GM23338 (cell line): ENCODE measurements around the gene ANGPTL2. TPM values are rescaled to one million over a fixed set of nuclear protein-coding genes. Genes with fewer than 3 reads are reported as not detected.

Source experiments
- ATAC-seq: fragments of 200-7000 bp; cut with Tn5 transposase; 3 replicates; pipeline ENCODE4 v1.9.1; 2020
- DNase-seq: peaks from one replicate; pipeline ENCODE4 v3.0.0-alpha.2; 2015; ENCODE audit warnings: low spot score
- H2AFZ ChIP-seq: fragments of 200-600 bp; sonication (generic); 2 replicates; pipeline ENCODE4 v1.8.0; 2016; ENCODE audit warnings: antibody characterized with exemption, mild to moderate bottlenecking, moderate library complexity
- H3F3A ChIP-seq: fragments of 200-600 bp; sonication (generic); replicated peaks from 2 replicates; pipeline ENCODE4 v1.8.0; 2017; ENCODE audit warnings: antibody characterized with exemption, mixed run types, low read depth
- H3K27ac ChIP-seq: fragments of 200-600 bp; sonication (generic); 2 replicates; pipeline ENCODE4 v1.6.1; 2016; ENCODE audit warnings: low read depth
- H3K27me3 ChIP-seq: fragments of 200-600 bp; sonication (generic); 2 replicates; pipeline ENCODE4 v1.8.0; 2016; ENCODE audit warnings: mild to moderate bottlenecking, mixed run types, moderate library complexity; ENCODE audit not compliant: insufficient read depth
- H3K36me3 ChIP-seq: fragments of 200-600 bp; sonication (generic); 2 replicates; pipeline ENCODE4 v1.8.0; 2016; ENCODE audit warnings: mild to moderate bottlenecking; ENCODE audit not compliant: insufficient read depth
- H3K4me1 ChIP-seq: fragments of 200-600 bp; sonication (generic); 2 replicates; pipeline ENCODE4 v1.8.0; 2016; ENCODE audit warnings: mild to moderate bottlenecking, moderate library complexity; ENCODE audit not compliant: insufficient read depth
- H3K4me2 ChIP-seq: fragments of 200-600 bp; sonication (generic); 2 replicates; pipeline ENCODE4 v1.7.1; 2017; ENCODE audit warnings: mixed run types
- H3K4me3 ChIP-seq: fragments of 200-600 bp; sonication (generic); 2 replicates; pipeline ENCODE4 v1.6.1; 2016; ENCODE audit warnings: mixed run types
- H3K79me2 ChIP-seq: fragments of 200-600 bp; sonication (generic); replicated peaks from 2 replicates; pipeline ENCODE4 v1.8.0; 2017; ENCODE audit warnings: mild to moderate bottlenecking; ENCODE audit not compliant: insufficient read depth
- H3K9me2 ChIP-seq: fragments of 200-600 bp; sonication (generic); 2 replicates; pipeline ENCODE4 v1.8.0; 2017; ENCODE audit not compliant: insufficient read depth
- H4K20me1 ChIP-seq: fragments of 200-600 bp; sonication (generic); replicated peaks from 2 replicates; pipeline ENCODE4 v1.8.0; 2017; ENCODE audit warnings: mild to moderate bottlenecking; ENCODE audit not compliant: insufficient read depth
- H3K27ac Mint-ChIP-seq: 2 replicates; pipeline ENCODE4 v1.8.0; 2020; ENCODE audit warnings: inconsistent platforms, mild to moderate bottlenecking, moderate library complexity, mixed read lengths
- H3K27me3 Mint-ChIP-seq: 3 replicates; pipeline ENCODE4 v1.8.0; 2022; ENCODE audit warnings: low read depth, mild to moderate bottlenecking, moderate library complexity, mixed read lengths, inconsistent platforms; ENCODE audit not compliant: insufficient read depth, poor library complexity
- H3K36me3 Mint-ChIP-seq: 3 replicates; pipeline ENCODE4 v1.8.0; 2021; ENCODE audit warnings: low read depth, mild to moderate bottlenecking, inconsistent platforms, moderate library complexity, mixed read lengths
- H3K4me1 Mint-ChIP-seq: 3 replicates; pipeline ENCODE4 v1.8.0; 2020; ENCODE audit warnings: mild to moderate bottlenecking, inconsistent platforms, mixed read lengths
- H3K4me3 Mint-ChIP-seq: 3 replicates; pipeline ENCODE4 v1.8.0; 2021; ENCODE audit warnings: moderate library complexity, mild to moderate bottlenecking, inconsistent platforms, mixed read lengths
- H3K9me3 Mint-ChIP-seq: 3 replicates; pipeline ENCODE4 v1.8.0; 2020; ENCODE audit warnings: moderate library complexity, mild to moderate bottlenecking, inconsistent platforms, mixed read lengths
- ETS1 ChIP-seq: IDR thresholded peaks from 2 replicates; pipeline ENCODE4 v1.6.1; 2016; ENCODE audit warnings: antibody characterized with exemption
- EZH2 ChIP-seq: fragments of 200-600 bp; sonication (generic); IDR thresholded peaks from one replicate; pipeline ENCODE4 v1.8.0; 2017; ENCODE audit warnings: antibody characterized with exemption, mild to moderate bottlenecking, low read depth; ENCODE audit not compliant: unreplicated experiment
- EZH2phosphoT487 ChIP-seq: fragments of 200-600 bp; sonication (generic); IDR thresholded peaks from one replicate; pipeline ENCODE4 v1.8.1; 2018; ENCODE audit warnings: antibody characterized with exemption; ENCODE audit not compliant: unreplicated experiment
- JUNB ChIP-seq: IDR thresholded peaks from one replicate; pipeline ENCODE4 v1.6.1; 2016; ENCODE audit warnings: antibody characterized with exemption; ENCODE audit not compliant: unreplicated experiment
- NANOG ChIP-seq: IDR thresholded peaks from 2 replicates; pipeline ENCODE4 v1.6.1; 2016; ENCODE audit warnings: antibody characterized with exemption, borderline replicate concordance
- POLR2AphosphoS5 ChIP-seq: IDR thresholded peaks from 2 replicates; pipeline ENCODE4 v1.6.1; 2016; ENCODE audit warnings: antibody characterized with exemption, low read depth
- ZNF114 ChIP-seq: fragments of 250-450 bp; sonication (Bioruptor Pico); IDR thresholded peaks from 2 replicates; pipeline ENCODE4 v1.5.0; 2020; ENCODE audit warnings: mild to moderate bottlenecking, moderate library complexity
- ZNF462 ChIP-seq: fragments of 250-450 bp; sonication (Bioruptor Pico); IDR thresholded peaks from 2 replicates; pipeline ENCODE4 v1.5.0; 2020; ENCODE audit warnings: mild to moderate bottlenecking, moderate library complexity
- polyA plus RNA-seq: library from polyadenylated mRNA; unstranded; fragments of >200 nt; fragmentation: Nextera tagmentation; extraction: Ambion mirVana; gene quantifications from 2 replicates; pipeline ENCODE4 v1.2.1, GENCODE V29; 2016
- total RNA-seq: library from RNA; depleted of rRNA; stranded (reverse); fragments of >200 nt; shearing (Covaris generic); gene quantifications from 2 replicates; pipeline ENCODE4 v1.2.3, GENCODE V29; 2014

ANGPTL2 gene
- total and polyA plus RNA-seq, 2 experiments from 2014 or later: 2.9 to 5.2 TPM

GRCh38 chr9:127170103-127170502, 47.7 kb upstream of the ANGPTL2 start (continued):
- TF ChIP-seq ZNF114 (no peak), ETS1 (no peak), NANOG (no peak), EZH2 (no peak), EZH2phosphoT487 (no peak)

GRCh38 chr9:127169575-127169883, 47.1 kb upstream of the ANGPTL2 start:
- Histone ChIP-seq H3K27me3 (no peaks in the 10 kb centered on the region), H3K79me2 (no peaks in the 10 kb centered on the region), H3K27ac (no peak overlapping the region), H3K4me2 (no peak overlapping the region), H3K9me2 (0 out of 2 replicates have a peak, but pooled peaks cover 6% of the 10 kb centered on the region), H2AFZ (no peak overlapping the region), H4K20me1 (no peaks in the 10 kb centered on the region; the same call in 1 of the 2 replicates), H3K36me3 (no peaks in the 10 kb centered on the region), H3F3A (no peaks in the 10 kb centered on the region), H3K4me3 (no peak overlapping the region), H3K4me1 (no peaks in the 10 kb centered on the region)
- DNase-seq: no peak
- ATAC-seq: no peak
- Mint-ChIP-seq H3K9me3 (no peaks in the 10 kb centered on the region), H3K4me1 (peaks cover 15% of the 10 kb centered on the region), H3K36me3 (no peaks in the 10 kb centered on the region; the same call in 2 of the 3 replicates), H3K27ac (no peak overlapping the region), H3K4me3 (no peak overlapping the region), H3K27me3 (peaks cover 4% of the 10 kb centered on the region)
- TF ChIP-seq ZNF462 (CRISPR knock-in tag): no peak
- TF ChIP-seq EZH2phosphoT487: no peak
- TF ChIP-seq POLR2AphosphoS5: no peak
- TF ChIP-seq JUNB: no peak
